Measurements from ENCODE around the gene FLT3. TPM values are rescaled to one million over a fixed set of nuclear protein-coding genes. Genes with fewer than 3 reads are reported as not detected.

Gene FLT3
- total and polyA plus RNA-seq, 10 of the 15 experiments (the other 5 are each of a cell fraction or from before 2014, with no cell fraction given) = 0.04 to 0.19 (median 0.11) TPM; not detected in 1

DNA sequence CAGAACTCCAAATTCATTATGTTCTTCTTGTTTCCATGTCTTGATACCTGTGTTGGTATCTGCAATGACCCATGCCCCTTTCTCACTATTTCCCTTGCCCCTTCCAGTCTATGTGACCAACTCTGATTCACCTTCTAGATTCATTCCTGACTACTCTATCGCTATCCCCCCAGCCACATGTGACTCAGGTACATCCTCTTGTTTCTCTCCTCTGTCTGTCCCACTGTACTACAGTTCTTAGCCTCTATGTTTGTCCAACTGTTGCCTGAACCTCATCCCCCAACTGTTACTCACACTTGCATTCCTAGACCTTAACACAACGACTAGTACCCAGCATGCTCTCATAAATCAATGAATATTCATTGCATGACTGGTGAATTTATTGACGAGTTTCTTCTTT lies 10.0 kb upstream of the FLT3 start:
- Histone ChIP-seq H3K79me2 (ENCODE audit: control insufficient read depth, insufficient read depth, low read length) (no peaks in the 10 kb centered on the region), H3K9me3 (replicated peaks; ENCODE audit: control insufficient read depth, insufficient read depth, low read length) (no peaks in the 10 kb centered on the region), H3K4me3 (no peak overlapping the region), H3K27ac (ENCODE audit: control insufficient read depth, insufficient read depth) (no peak overlapping the region), H2AFZ (ENCODE audit: control insufficient read depth, low read depth, low read length) (no peak overlapping the region), H3K27me3 (replicated peaks in 1 of 2; ENCODE audit: control insufficient read depth in 2 of 2, insufficient read depth in 2 of 2, low read length in 1 of 2) (no peaks in the 10 kb centered on the region), H4K20me1 (ENCODE audit: control insufficient read depth, insufficient read depth) (no peaks in the 10 kb centered on the region), H3K36me3 (ENCODE audit: control insufficient read depth in 2 of 2, insufficient read depth in 2 of 2, low read length in 1 of 2) (no peaks in the 10 kb centered on the region), H3K4me1 (ENCODE audit: control insufficient read depth, insufficient read depth, low read length) (no peaks in the 10 kb centered on the region), H3K9ac (ENCODE audit: control insufficient read depth, insufficient read depth, low read length) (no peak overlapping the region), H3K4me2 (ENCODE audit: control insufficient read depth, insufficient read depth) (no peak overlapping the region)
- ChIA-PET POLR2A (no interaction called here), RAD21 (ENCODE audit: unreplicated experiment) (no interaction called here), SMC1A (ENCODE audit: uncharacterized antibody, unreplicated experiment) (no interaction called here), CTCF (no interaction called here)
- in situ Hi-C loops (cut with MboI) = no loop called here
- no peak for TF ChIP-seq SREBF1 (IDR thresholded peaks at IDR 0.05; ENCODE audit: low read length)
- no peak for TF ChIP-seq RCOR1 (conservative IDR thresholded peaks at IDR 0.05; ENCODE audit: low read depth, low read length)
- TF ChIP-seq RB1 (IDR thresholded peaks at IDR 0.05; ENCODE audit: borderline replicate concordance) = no peak
- TF ChIP-seq WRNIP1 (IDR thresholded peaks at IDR 0.05; ENCODE audit: borderline replicate concordance, low read depth, low read length) = no peak
- no peak for TF ChIP-seq JUND (IDR thresholded peaks at IDR 0.05; ENCODE audit: low read depth, low read length)
- no peak for TF ChIP-seq USF2 (IDR thresholded peaks at IDR 0.05; ENCODE audit: borderline replicate concordance, low read depth, low read length)
- TF ChIP-seq PBX3 (IDR thresholded peaks at IDR 0.05; ENCODE audit: insufficient replicate concordance, low read depth, low read length) = no peak
- TF ChIP-seq SMARCA5 (IDR thresholded peaks at IDR 0.05) = no peak
- TF ChIP-seq CEBPZ (IDR thresholded peaks at IDR 0.05; ENCODE audit: low read depth, low read length) = no peak
- TF ChIP-seq FOS (IDR thresholded peaks at IDR 0.05; ENCODE audit: borderline replicate concordance, extremely low read depth, insufficient read length) = no peak
- no peak for TF ChIP-seq ATF7 (IDR thresholded peaks at IDR 0.05; ENCODE audit: low read depth)
- no peak for TF ChIP-seq SIX5 (IDR thresholded peaks at IDR 0.05; ENCODE audit: low read depth, low read length, severe bottlenecking)
- DNase-seq (ENCODE audit: low read depth, low spot score) = no peak
- intact Hi-C loops (cut with micrococcal nuclease; ENCODE audit: unreplicated experiment) = no loop called here
- 26% methylated on average over 3 of the region's 3 CpGs for WGBS (ENCODE audit: insufficient coverage, insufficient replicate concordance, low lambda C conversion rate, missing lambda C conversion rate)
- no peak for ATAC-seq
- BruUV-seq (replicated peaks) = no TSS peak
- FAIRE-seq = no peak
